ENCODE data around the gene BEST1. TPM values are rescaled to one million over a fixed set of nuclear protein-coding genes. Genes with fewer than 3 reads are reported as not detected.

BEST1 gene
- total and polyA plus RNA-seq, 2 of the 13 experiments (the other 11 are each of a cell fraction or from before 2014, with no cell fraction given) = 0.09 to 0.65 TPM

GRCh38 chr11:61972112-61972671, 22.0 kb downstream of the BEST1 start (continued):
- no peak for TF ChIP-seq ZNF407 (CRISPR knock-in tag; IDR thresholded peaks at IDR 0.05; ENCODE audit: not compliant biosample characterization)
- TF ChIP-seq ZNF280B (CRISPR knock-in tag; IDR thresholded peaks at IDR 0.05; ENCODE audit: borderline replicate concordance) = no peak
- peak; percentile 51 for TF ChIP-seq ERF (CRISPR knock-in tag; IDR thresholded peaks at IDR 0.05)
- no peak for TF ChIP-seq CAMTA2 (CRISPR knock-in tag; IDR thresholded peaks at IDR 0.05; ENCODE audit: borderline replicate concordance)
- TF ChIP-seq NR2F6 (IDR thresholded peaks at IDR 0.05) = no peak; the same call in 1 of the 2 replicates
- no peak; the same call in 1 of the 2 replicates for TF ChIP-seq NR2F6 (CRISPR knock-in tag; IDR thresholded peaks at IDR 0.05)
- TF ChIP-seq BCL6 (CRISPR knock-in tag; IDR thresholded peaks at IDR 0.05) = peak; percentile 32; the same call in 1 of the 2 replicates
- no peak for TF ChIP-seq SMYD3 (CRISPR knock-in tag; IDR thresholded peaks at IDR 0.05)
- peak; percentile 39; the same call in 1 of the 2 replicates for TF ChIP-seq DMAP1 (CRISPR knock-in tag; IDR thresholded peaks at IDR 0.05)
- peak; percentile 64 for TF ChIP-seq GATAD1 (CRISPR knock-in tag; IDR thresholded peaks at IDR 0.05)
- TF ChIP-seq ATF5 (CRISPR knock-in tag; IDR thresholded peaks at IDR 0.05; ENCODE audit: low read depth) = no peak
- no peak for TF ChIP-seq HMGXB3 (CRISPR knock-in tag; IDR thresholded peaks at IDR 0.05; ENCODE audit: borderline replicate concordance)
- 0 out of 2 replicates have a peak, but pooled peaks have one; percentile 6 for TF ChIP-seq HMG20B (CRISPR knock-in tag; conservative IDR thresholded peaks at IDR 0.05)
